DND-41 (cell line): ENCODE measurements around the gene FCN3.

Experiments
- EZH2 ChIP-seq: IDR thresholded peaks from 3 replicates; pipeline ENCODE4 v1.6.1; 2012; ENCODE audit warnings: borderline replicate concordance, low read depth, mild to moderate bottlenecking, moderate library complexity, low read length, inconsistent platforms; ENCODE audit not compliant: severe bottlenecking
- TF ChIP-seq, protein P1 (sequence below): IDR thresholded peaks from 2 replicates; pipeline ENCODE4 v1.5.1; 2012; ENCODE audit warnings: borderline replicate concordance, low read length, moderate library complexity, mild to moderate bottlenecking; ENCODE audit not compliant: poor library complexity, severe bottlenecking; ENCODE audit errors: extremely low read depth

DNA sequence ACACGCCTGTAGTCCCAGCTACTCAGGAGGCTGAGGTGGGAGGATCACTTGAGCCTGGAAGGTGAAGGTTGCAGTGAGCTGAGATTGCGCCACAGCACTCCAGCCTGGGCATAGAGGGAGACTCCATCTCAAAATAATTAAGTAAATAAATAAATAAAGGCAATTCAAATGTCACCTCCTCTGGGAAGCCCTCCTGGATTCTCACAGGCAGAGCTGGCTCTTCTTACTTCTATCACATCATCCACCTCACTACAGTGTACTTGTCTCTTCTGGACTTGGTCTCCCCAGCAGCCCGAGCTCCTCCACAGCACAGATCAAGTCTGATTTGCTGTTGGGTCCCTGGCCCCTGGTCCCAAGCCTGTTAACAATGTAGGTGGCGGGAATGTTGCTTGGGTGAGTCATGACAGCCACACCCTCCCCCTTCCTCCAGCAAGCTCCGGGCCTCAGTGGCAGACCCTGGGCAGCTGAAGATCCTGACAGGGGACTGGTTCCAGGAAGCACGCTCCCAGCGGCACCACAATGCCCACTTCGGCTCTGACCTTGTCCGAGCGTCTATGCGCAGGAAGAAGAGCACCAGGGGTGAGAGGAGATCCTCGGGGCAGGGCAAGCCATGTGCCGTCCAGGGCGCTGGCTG, 27.5 kb downstream of the FCN3 start:
- TF ChIP-seq, protein P1, sequence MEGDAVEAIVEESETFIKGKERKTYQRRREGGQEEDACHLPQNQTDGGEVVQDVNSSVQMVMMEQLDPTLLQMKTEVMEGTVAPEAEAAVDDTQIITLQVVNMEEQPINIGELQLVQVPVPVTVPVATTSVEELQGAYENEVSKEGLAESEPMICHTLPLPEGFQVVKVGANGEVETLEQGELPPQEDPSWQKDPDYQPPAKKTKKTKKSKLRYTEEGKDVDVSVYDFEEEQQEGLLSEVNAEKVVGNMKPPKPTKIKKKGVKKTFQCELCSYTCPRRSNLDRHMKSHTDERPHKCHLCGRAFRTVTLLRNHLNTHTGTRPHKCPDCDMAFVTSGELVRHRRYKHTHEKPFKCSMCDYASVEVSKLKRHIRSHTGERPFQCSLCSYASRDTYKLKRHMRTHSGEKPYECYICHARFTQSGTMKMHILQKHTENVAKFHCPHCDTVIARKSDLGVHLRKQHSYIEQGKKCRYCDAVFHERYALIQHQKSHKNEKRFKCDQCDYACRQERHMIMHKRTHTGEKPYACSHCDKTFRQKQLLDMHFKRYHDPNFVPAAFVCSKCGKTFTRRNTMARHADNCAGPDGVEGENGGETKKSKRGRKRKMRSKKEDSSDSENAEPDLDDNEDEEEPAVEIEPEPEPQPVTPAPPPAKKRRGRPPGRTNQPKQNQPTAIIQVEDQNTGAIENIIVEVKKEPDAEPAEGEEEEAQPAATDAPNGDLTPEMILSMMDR = no peak
- no peak for TF ChIP-seq EZH2
